HEK293 (cell line): ENCODE data around the gene ACOT2.

Experiments used
- CTCF ChIA-PET: fragments of 350-600 bp; formaldehyde crosslinking; extraction: SDS; loops from one replicate; lab custom pipeline; 2021; ENCODE audit warnings: antibody characterized with exemption; lab: Yijun Ruan, JAX
- POLR2A ChIA-PET: fragments of 300-600 bp; formaldehyde crosslinking; extraction: SDS; loops from one replicate; lab custom pipeline; 2020; ENCODE audit warnings: antibody characterized with exemption, inconsistent platforms; lab: Yijun Ruan, JAX
- H3K27ac ChIP-seq: fragments of 200-500 bp; sonication (Bioruptor generic); 2 replicates; pipeline ENCODE4 v1.5.1; 2014; ENCODE audit warnings: low read depth, low read length, control low read depth, inconsistent platforms; ENCODE audit errors: extremely low read depth
- H3K36me3 ChIP-seq, 2 experiments: fragments of 200-500 bp in 1 of 2; sonication (Bioruptor generic) in 1 of 2; 1 replicate in 1 of 2; 2 replicates in 1 of 2; pipeline ENCODE4 v1.5.1; 2014 to 2017; ENCODE audit warnings: inconsistent platforms in 2 of 2, low read length in 2 of 2; ENCODE audit not compliant: control insufficient read depth in 2 of 2, insufficient read depth in 1 of 2
- H3K4me1 ChIP-seq: fragments of 200-500 bp; sonication (Bioruptor generic); 2 replicates; pipeline ENCODE4 v1.5.1; 2014; ENCODE audit warnings: mild to moderate bottlenecking, low read length, inconsistent platforms; ENCODE audit not compliant: control insufficient read depth, insufficient read depth
- H3K4me3 ChIP-seq: 2 replicates; pipeline ENCODE4 v1.5.1; 2011; ENCODE audit warnings: low read depth, mild to moderate bottlenecking, control low read depth, low read length, moderate library complexity
- H3K9me3 ChIP-seq: fragments of 200-500 bp; sonication (Bioruptor generic); 2 replicates; pipeline ENCODE4 v1.5.1; 2014; ENCODE audit warnings: low read depth, low read length, inconsistent platforms; ENCODE audit not compliant: control insufficient read depth, insufficient read depth
- CTCF ChIP-seq: fragments of 450-650 bp; formaldehyde crosslinking; IDR thresholded peaks from 2 replicates; pipeline ENCODE4 v1.5.1; 2016; ENCODE audit warnings: missing biosample characterization, missing genetic modification characterization
- MEIS1 ChIP-seq: sonication (generic); formaldehyde crosslinking; IDR thresholded peaks from 2 replicates; pipeline ENCODE4 v1.8.1; 2022; ENCODE audit warnings: missing genetic modification reagents, mild to moderate bottlenecking, borderline replicate concordance
- OVOL3 ChIP-seq: fragments of 450-650 bp; formaldehyde crosslinking; IDR thresholded peaks from 2 replicates; pipeline ENCODE4 v1.5.1; 2016; ENCODE audit warnings: missing biosample characterization, missing genetic modification characterization
- SALL2 ChIP-seq: fragments of 450-650 bp; formaldehyde crosslinking; IDR thresholded peaks from 2 replicates; pipeline ENCODE4 v1.5.0; 2017; ENCODE audit warnings: missing biosample characterization, mild to moderate bottlenecking, missing genetic modification characterization, borderline replicate concordance
- SP3 ChIP-seq: fragments of 450-650 bp; formaldehyde crosslinking; IDR thresholded peaks from 2 replicates; pipeline ENCODE4 v1.5.1; 2016; ENCODE audit warnings: missing biosample characterization, missing genetic modification characterization
- ZBTB21 ChIP-seq: fragments of 450-650 bp; formaldehyde crosslinking; IDR thresholded peaks from 2 replicates; pipeline ENCODE4 v1.5.1; 2017; ENCODE audit warnings: missing biosample characterization, missing genetic modification characterization
- ZFP3 ChIP-seq: fragments of 450-650 bp; formaldehyde crosslinking; IDR thresholded peaks from 2 replicates; pipeline ENCODE4 v1.5.1; 2016; ENCODE audit warnings: low read depth, missing biosample characterization, missing genetic modification characterization
- ZNF10 ChIP-seq: fragments of 450-650 bp; formaldehyde crosslinking; IDR thresholded peaks from 2 replicates; pipeline ENCODE4 v1.5.1; 2017; ENCODE audit warnings: missing biosample characterization, missing genetic modification characterization
- ZNF132 ChIP-seq: fragments of 450-650 bp; formaldehyde crosslinking; IDR thresholded peaks from 2 replicates; pipeline ENCODE4 v1.5.1; 2017; ENCODE audit warnings: missing biosample characterization, missing genetic modification characterization, borderline replicate concordance
- ZNF221 ChIP-seq: fragments of 450-650 bp; formaldehyde crosslinking; IDR thresholded peaks from 2 replicates; pipeline ENCODE4 v1.5.1; 2017; ENCODE audit warnings: missing biosample characterization, missing genetic modification characterization, borderline replicate concordance
- ZNF350 ChIP-seq: fragments of 450-650 bp; formaldehyde crosslinking; IDR thresholded peaks from 2 replicates; pipeline ENCODE4 v1.5.0; 2017; ENCODE audit warnings: missing biosample characterization, mild to moderate bottlenecking, missing genetic modification characterization
- ZNF518A ChIP-seq: fragments of 450-650 bp; formaldehyde crosslinking; conservative IDR thresholded peaks from 2 replicates; pipeline ENCODE4 v1.5.1; 2016; ENCODE audit warnings: low read depth, missing biosample characterization, missing genetic modification characterization
- ZNF580 ChIP-seq: fragments of 450-650 bp; formaldehyde crosslinking; IDR thresholded peaks from 2 replicates; pipeline ENCODE4 v1.5.1; 2016; ENCODE audit warnings: missing biosample characterization, missing genetic modification characterization
- ZNF585B ChIP-seq: fragments of 450-650 bp; formaldehyde crosslinking; IDR thresholded peaks from 2 replicates; pipeline ENCODE4 v1.5.1; 2016; ENCODE audit warnings: missing biosample characterization, missing genetic modification characterization
- ZNF654 ChIP-seq: fragments of 450-650 bp; formaldehyde crosslinking; IDR thresholded peaks from 2 replicates; pipeline ENCODE4 v1.5.1; 2016; ENCODE audit warnings: low read depth, missing biosample characterization, missing genetic modification characterization
- ZNF785 ChIP-seq: fragments of 450-650 bp; formaldehyde crosslinking; IDR thresholded peaks from 2 replicates; pipeline ENCODE4 v1.5.1; 2016; ENCODE audit warnings: missing biosample characterization, missing genetic modification characterization
- ZNF792 ChIP-seq: fragments of 450-650 bp; formaldehyde crosslinking; IDR thresholded peaks from 2 replicates; pipeline ENCODE4 v1.5.1; 2016; ENCODE audit warnings: missing biosample characterization, missing genetic modification characterization
- TF ChIP-seq, protein P1 (sequence below): fragments of 450-650 bp; formaldehyde crosslinking; IDR thresholded peaks from 2 replicates; pipeline ENCODE4 v1.5.1; 2017; ENCODE audit warnings: missing biosample characterization, missing genetic modification characterization
- TF ChIP-seq, protein P2 (sequence below): fragments of 450-650 bp; formaldehyde crosslinking; IDR thresholded peaks from 2 replicates; pipeline ENCODE4 v1.5.1; 2016; ENCODE audit warnings: missing biosample characterization, missing genetic modification characterization

The ACOT2 gene

DNA sequence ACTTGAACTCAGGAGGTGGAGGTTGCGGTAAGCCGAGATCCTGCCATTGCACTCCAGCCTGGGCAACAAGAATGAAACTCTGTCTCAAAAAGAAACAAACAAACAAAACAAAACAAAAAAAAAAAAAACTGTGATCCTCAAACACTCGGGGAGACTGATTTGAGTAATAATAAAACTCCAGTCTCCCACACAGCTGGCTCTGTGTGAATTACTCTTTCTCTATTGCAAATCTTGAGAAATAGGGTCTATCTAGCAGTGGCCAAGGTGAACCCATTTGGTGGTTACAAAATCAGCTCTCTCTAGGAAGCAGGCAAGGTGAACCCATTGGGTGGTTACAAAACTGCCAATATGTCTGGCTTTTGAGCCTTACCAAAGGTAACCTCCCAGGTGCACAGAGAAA lies 37.3 kb downstream of the ACOT2 start:
- ChIA-PET POLR2A (no interaction called here), CTCF (interaction anchor here (0.7 kb wide), 1 partner anchor 27 kb away, joined by 4 read pairs; no protein-coding TSS in a partner anchor)
- no peak overlapping the region for H3K4me3 ChIP-seq
- no peaks in the 10 kb centered on the region for H3K4me1 ChIP-seq
- no peaks in the 10 kb centered on the region for H3K36me3 ChIP-seq
- no peak overlapping the region for H3K27ac ChIP-seq
- TF ChIP-seq SP3 (tag by site-specific recombination) (no peak), ZFP3 (tag by site-specific recombination) (no peak), ZNF221 (tag by site-specific recombination) (no peak), ZNF580 (no peak), ZNF785 (no peak), CTCF (tag by site-specific recombination) (no peak), MEIS1 (no peak), ZNF654 (tag by site-specific recombination) (no peak), SALL2 (tag by site-specific recombination) (no peak), ZNF10 (tag by site-specific recombination) (no peak), ZNF132 (tag by site-specific recombination) (no peak), ZNF518A (tag by site-specific recombination) (no peak), ZNF792 (tag by site-specific recombination) (no peak), OVOL3 (no peak)
- TF ChIP-seq, protein P1, sequence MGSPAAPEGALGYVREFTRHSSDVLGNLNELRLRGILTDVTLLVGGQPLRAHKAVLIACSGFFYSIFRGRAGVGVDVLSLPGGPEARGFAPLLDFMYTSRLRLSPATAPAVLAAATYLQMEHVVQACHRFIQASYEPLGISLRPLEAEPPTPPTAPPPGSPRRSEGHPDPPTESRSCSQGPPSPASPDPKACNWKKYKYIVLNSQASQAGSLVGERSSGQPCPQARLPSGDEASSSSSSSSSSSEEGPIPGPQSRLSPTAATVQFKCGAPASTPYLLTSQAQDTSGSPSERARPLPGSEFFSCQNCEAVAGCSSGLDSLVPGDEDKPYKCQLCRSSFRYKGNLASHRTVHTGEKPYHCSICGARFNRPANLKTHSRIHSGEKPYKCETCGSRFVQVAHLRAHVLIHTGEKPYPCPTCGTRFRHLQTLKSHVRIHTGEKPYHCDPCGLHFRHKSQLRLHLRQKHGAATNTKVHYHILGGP (tag by site-specific recombination): no peak
- TF ChIP-seq, protein P2, sequence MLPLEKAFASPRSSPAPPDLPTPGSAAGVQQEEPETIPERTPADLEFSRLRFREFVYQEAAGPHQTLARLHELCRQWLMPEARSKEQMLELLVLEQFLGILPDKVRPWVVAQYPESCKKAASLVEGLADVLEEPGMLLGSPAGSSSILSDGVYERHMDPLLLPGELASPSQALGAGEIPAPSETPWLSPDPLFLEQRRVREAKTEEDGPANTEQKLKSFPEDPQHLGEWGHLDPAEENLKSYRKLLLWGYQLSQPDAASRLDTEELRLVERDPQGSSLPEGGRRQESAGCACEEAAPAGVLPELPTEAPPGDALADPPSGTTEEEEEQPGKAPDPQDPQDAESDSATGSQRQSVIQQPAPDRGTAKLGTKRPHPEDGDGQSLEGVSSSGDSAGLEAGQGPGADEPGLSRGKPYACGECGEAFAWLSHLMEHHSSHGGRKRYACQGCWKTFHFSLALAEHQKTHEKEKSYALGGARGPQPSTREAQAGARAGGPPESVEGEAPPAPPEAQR (tag by site-specific recombination): no peak
- H3K9me3 ChIP-seq: no peaks in the 10 kb centered on the region

- H3K4me1 ChIP-seq: no peaks in the 10 kb centered on the region
- no peak overlapping the region for H3K27ac ChIP-seq
- H3K36me3 ChIP-seq: no peaks in the 10 kb centered on the region
- H3K9me3 ChIP-seq: no peaks in the 10 kb centered on the region
- no peak overlapping the region for H3K4me3 ChIP-seq
- CTCF ChIA-PET: no interaction called here
- POLR2A ChIA-PET: no interaction called here
- no peak for TF ChIP-seq ZBTB21 (tag by site-specific recombination)
- TF ChIP-seq ZNF350: no peak
- TF ChIP-seq ZNF585B (tag by site-specific recombination): peak; percentile 92
- TF ChIP-seq, all 188 proteins: peak for 1
Observed at GRCh38 chr14:73607241-73607640, 38.2 kb downstream of the ACOT2 start.
